IMR-90 (cell line): ENCODE data around the gene CCDC27. TPM values are rescaled to one million over a fixed set of nuclear protein-coding genes. Genes with fewer than 3 reads are reported as not detected.

Experiments used
- ATAC-seq: fragments of 200-7000 bp; cut with Tn5 transposase; 2 replicates; pipeline ENCODE4 v1.9.1; 2020; ENCODE audit warnings: low read depth, mild to moderate bottlenecking, moderate library complexity
- BruUV-seq: library from RNA; stranded (reverse); fragments of 400-500 nt; replicated peaks from 2 replicates; lab custom pipeline; 2021; lab: Mats Ljungman, UMichigan
- CTCF ChIA-PET: fragments of 300-600 bp; formaldehyde crosslinking; extraction: SDS; loops from one replicate; lab custom pipeline; 2021; ENCODE audit warnings: antibody characterized with exemption; lab: Yijun Ruan, JAX
- POLR2A ChIA-PET: fragments of 300-600 bp; sonication (Branson Sonifier 250); formaldehyde crosslinking; loops from one replicate; lab custom pipeline; 2022; ENCODE audit warnings: antibody characterized with exemption; ENCODE audit not compliant: unreplicated experiment; lab: Charles Lee
- DNase-seq: peaks from one replicate; pipeline ENCODE4 v3.0.0; 2013
- H2AFZ ChIP-seq: replicated peaks from 2 replicates; pipeline ENCODE3; 2013; ENCODE audit warnings: low read length, mild to moderate bottlenecking; ENCODE audit not compliant: poor library complexity
- H2AK5ac ChIP-seq: 2 replicates; pipeline ENCODE4 v1.6.1; 2013; ENCODE audit warnings: low read depth, low read length, inconsistent platforms
- H2AK9ac ChIP-seq: replicated peaks from 2 replicates; pipeline ENCODE3; 2013; ENCODE audit warnings: mild to moderate bottlenecking, low read depth, low read length, moderate library complexity; ENCODE audit not compliant: poor library complexity
- H2BK120ac ChIP-seq: 2 replicates; pipeline ENCODE4 v1.6.1; 2013; ENCODE audit warnings: low read depth, low read length, inconsistent platforms
- H2BK15ac ChIP-seq: 3 replicates; pipeline ENCODE4 v1.6.1; 2013; ENCODE audit warnings: low read depth, low read length, inconsistent platforms
- H2BK20ac ChIP-seq: 2 replicates; pipeline ENCODE4 v1.6.1; 2013; ENCODE audit warnings: low read depth, mild to moderate bottlenecking, inconsistent platforms, low read length, moderate library complexity
- H2BK5ac ChIP-seq: 2 replicates; pipeline ENCODE4 v1.6.1; 2013; ENCODE audit warnings: mild to moderate bottlenecking, low read depth, low read length, inconsistent platforms; ENCODE audit not compliant: poor library complexity, severe bottlenecking
- H3K14ac ChIP-seq: replicated peaks from 2 replicates; pipeline ENCODE4 v1.6.1; 2013; ENCODE audit warnings: low read depth, low read length, inconsistent platforms
- H3K18ac ChIP-seq: 2 replicates; pipeline ENCODE4 v1.6.1; 2013; ENCODE audit warnings: low read depth, low read length, control low read depth
- H3K23ac ChIP-seq: 2 replicates; pipeline ENCODE4 v1.6.1; 2013; ENCODE audit warnings: low read depth, low read length, inconsistent platforms
- H3K27ac ChIP-seq: 2 replicates; pipeline ENCODE4 v1.5.1; 2013; ENCODE audit warnings: mild to moderate bottlenecking, control low read depth, low read length; ENCODE audit not compliant: insufficient read depth
- H3K27me3 ChIP-seq: 2 replicates; pipeline ENCODE4 v1.6.1; 2013; ENCODE audit warnings: low read length; ENCODE audit not compliant: control insufficient read depth, insufficient read depth
- H3K36me3 ChIP-seq: 2 replicates; pipeline ENCODE4 v1.6.1; 2013; ENCODE audit warnings: low read length, mixed read lengths; ENCODE audit not compliant: control insufficient read depth, insufficient read depth
- H3K4ac ChIP-seq: 2 replicates; pipeline ENCODE4 v1.6.1; 2013; ENCODE audit warnings: low read depth, low read length, inconsistent platforms
- H3K4me1 ChIP-seq: 2 replicates; pipeline ENCODE4 v1.6.1; 2013; ENCODE audit warnings: low read length, mixed read lengths; ENCODE audit not compliant: control insufficient read depth, insufficient read depth
- H3K4me2 ChIP-seq: 2 replicates; pipeline ENCODE4 v1.6.1; 2013; ENCODE audit warnings: low read depth, mild to moderate bottlenecking, control low read depth, low read length, moderate library complexity
- H3K4me3 ChIP-seq: 2 replicates; pipeline ENCODE4 v1.5.1; 2013; ENCODE audit warnings: low read depth, mild to moderate bottlenecking, control low read depth, low read length, moderate library complexity; ENCODE audit not compliant: insufficient read depth
- H3K56ac ChIP-seq: 2 replicates; pipeline ENCODE4 v1.6.1; 2013; ENCODE audit warnings: low read length, inconsistent platforms; ENCODE audit not compliant: insufficient read depth; ENCODE audit errors: extremely low read depth
- H3K79me1 ChIP-seq, 2 experiments: 2 replicates each; pipeline ENCODE4 v1.6.1; 2013; ENCODE audit warnings: low read length in 2 of 2, inconsistent platforms in 1 of 2, low read depth in 1 of 2
- H3K9ac ChIP-seq: 2 replicates; pipeline ENCODE4 v1.6.1; 2013; ENCODE audit warnings: low read depth, low read length, control low read depth
- H3K9me1 ChIP-seq: 2 replicates; pipeline ENCODE4 v1.6.1; 2013; ENCODE audit warnings: low read length, inconsistent platforms; ENCODE audit not compliant: insufficient read depth
- H3K9me3 ChIP-seq: 2 replicates; pipeline ENCODE4 v1.6.1; 2013; ENCODE audit warnings: low read length; ENCODE audit not compliant: control insufficient read depth, insufficient read depth
- H4K20me1 ChIP-seq: 2 replicates; pipeline ENCODE4 v1.6.1; 2013; ENCODE audit warnings: low read length, inconsistent platforms; ENCODE audit not compliant: insufficient read depth
- H4K5ac ChIP-seq: 2 replicates; pipeline ENCODE4 v1.6.1; 2013; ENCODE audit warnings: mild to moderate bottlenecking, low read depth, low read length, control low read depth
- H4K8ac ChIP-seq, 2 experiments: 2 replicates each; pipeline ENCODE4 v1.6.1; 2013; ENCODE audit warnings: low read depth in 2 of 2, low read length in 2 of 2, control low read depth in 1 of 2, inconsistent platforms in 1 of 2
- H4K91ac ChIP-seq: 2 replicates; pipeline ENCODE4 v1.6.1; 2013; ENCODE audit warnings: low read depth, low read length, inconsistent platforms; ENCODE audit not compliant: insufficient read depth
- CEBPB ChIP-seq: IDR thresholded peaks from 2 replicates; pipeline ENCODE4 v1.6.1; 2012; ENCODE audit warnings: low read depth, low read length, improper control_type of control experiment
- MAFK ChIP-seq: IDR thresholded peaks from 2 replicates; pipeline ENCODE4 v1.6.1; 2012; ENCODE audit warnings: low read depth, low read length, improper control_type of control experiment
- MAZ ChIP-seq: IDR thresholded peaks from 2 replicates; pipeline ENCODE4 v1.6.1; 2012; ENCODE audit warnings: low read depth, mild to moderate bottlenecking, low read length, improper control_type of control experiment, moderate library complexity, borderline replicate concordance
- NFE2L2 ChIP-seq: fragments of 150-350 bp; IDR thresholded peaks from 2 replicates; pipeline ENCODE4 v1.6.1; 2016; ENCODE audit warnings: low read depth, mild to moderate bottlenecking, low read length
- RAD21 ChIP-seq: IDR thresholded peaks from 2 replicates; pipeline ENCODE4 v1.6.1; 2012; ENCODE audit warnings: low read length, improper control_type of control experiment
- SMC3 ChIP-seq: fragments of 150-350 bp; IDR thresholded peaks from 2 replicates; pipeline ENCODE4 v1.6.1; 2016; ENCODE audit warnings: low read depth, mild to moderate bottlenecking, antibody characterized with exemption, low read length, moderate library complexity
- USF2 ChIP-seq: fragments of 150-350 bp; IDR thresholded peaks from 2 replicates; pipeline ENCODE4 v1.6.1; 2017; ENCODE audit warnings: mild to moderate bottlenecking, antibody characterized with exemption, low read length, low read depth
- WGBS, 2 experiments: methylation state at CpG; one replicate each; pipeline versions ENCODE4 v1.1.5 to v1.1.7; 2013; ENCODE audit warnings: missing lambda C conversion rate in 2 of 2; ENCODE audit not compliant: insufficient read length in 1 of 2; ENCODE audit errors: extremely low coverage in 2 of 2; 5-methylcytosine and 5-hydroxymethylcytosine counted together
- dilution Hi-C: fragments of 300-500 bp; cut with HindIII; formaldehyde crosslinking; loops from one replicate; pipeline ENCODE4 v1.14.3; 2018; ENCODE audit warnings: low sequenced_read_pairs; ENCODE audit not compliant: unreplicated experiment
- in situ Hi-C: fragments of 300-500 bp; cut with MboI; formaldehyde crosslinking; loops from 3 replicates; pipeline ENCODE4 v1.14.3; 2019; ENCODE audit warnings: low sequenced_read_pairs, inconsistent platforms, mixed read lengths
- intact Hi-C: fragments of 100-400 bp; cut with micrococcal nuclease; formaldehyde crosslinking; loops from 2 replicates; pipeline ENCODE4 v1.10.0; 2022
- polyA plus RNA-seq, 3 experiments: library from polyadenylated mRNA; depleted of rRNA; stranded (reverse); fragments of >200 nt; gene quantifications; 2 replicates each; pipeline ENCODE4 v1.2.3, GENCODE V29; 2012; ENCODE audit warnings: low replicate concordance in 1 of 3
- total RNA-seq: library from RNA; depleted of rRNA; stranded (reverse); fragments of >200 nt; gene quantifications from 2 replicates; pipeline ENCODE4 v1.2.3, GENCODE V29; 2012

Gene CCDC27
- total and polyA plus RNA-seq, 2 of the 4 experiments (the other 2 are of a cell fraction): not detected

DNA sequence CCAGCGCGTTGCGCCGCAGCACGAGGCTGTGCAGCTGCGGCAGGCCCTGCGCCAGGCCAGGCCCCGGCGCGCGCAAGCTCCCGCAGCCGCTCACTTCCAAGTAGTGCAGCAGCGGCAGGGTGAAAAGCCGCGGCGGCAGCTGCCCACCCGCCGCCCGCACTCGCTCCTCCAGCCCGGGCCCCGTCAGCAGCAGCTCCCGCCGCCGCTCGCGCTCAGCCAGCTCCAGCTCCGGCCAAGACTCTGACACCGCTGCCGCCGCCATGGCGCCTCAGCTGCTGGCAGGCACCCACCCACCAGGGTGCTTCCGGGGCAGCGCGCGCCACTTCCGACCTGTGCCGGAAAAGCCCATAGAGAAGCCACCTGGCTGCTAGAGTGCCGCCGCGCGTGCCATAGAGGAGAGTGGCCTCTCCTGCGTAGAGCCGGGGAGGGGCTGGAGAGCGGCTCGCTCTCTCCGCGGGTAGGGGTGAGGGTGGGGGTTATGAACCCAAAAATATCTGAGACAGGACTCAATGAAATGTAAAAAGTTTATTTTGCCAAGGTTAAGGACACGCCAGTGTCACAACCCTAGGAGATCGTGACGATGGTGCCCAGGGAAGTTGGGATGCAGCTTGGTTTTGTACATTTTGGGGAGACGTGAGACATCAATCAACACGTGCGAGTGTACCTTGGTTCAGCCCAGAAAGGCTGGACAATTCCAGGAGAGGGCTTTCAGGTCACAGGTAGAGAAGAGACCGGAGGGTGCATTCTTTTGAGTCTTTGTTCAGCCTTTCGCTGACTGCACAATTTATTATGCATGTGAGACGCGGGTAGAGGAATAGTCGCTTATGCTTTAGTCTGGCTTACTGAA is 44.2 kb downstream of the CCDC27 start, which contains the start of gene LRRC47 (continued):
- no peak for TF ChIP-seq USF2

DNA sequence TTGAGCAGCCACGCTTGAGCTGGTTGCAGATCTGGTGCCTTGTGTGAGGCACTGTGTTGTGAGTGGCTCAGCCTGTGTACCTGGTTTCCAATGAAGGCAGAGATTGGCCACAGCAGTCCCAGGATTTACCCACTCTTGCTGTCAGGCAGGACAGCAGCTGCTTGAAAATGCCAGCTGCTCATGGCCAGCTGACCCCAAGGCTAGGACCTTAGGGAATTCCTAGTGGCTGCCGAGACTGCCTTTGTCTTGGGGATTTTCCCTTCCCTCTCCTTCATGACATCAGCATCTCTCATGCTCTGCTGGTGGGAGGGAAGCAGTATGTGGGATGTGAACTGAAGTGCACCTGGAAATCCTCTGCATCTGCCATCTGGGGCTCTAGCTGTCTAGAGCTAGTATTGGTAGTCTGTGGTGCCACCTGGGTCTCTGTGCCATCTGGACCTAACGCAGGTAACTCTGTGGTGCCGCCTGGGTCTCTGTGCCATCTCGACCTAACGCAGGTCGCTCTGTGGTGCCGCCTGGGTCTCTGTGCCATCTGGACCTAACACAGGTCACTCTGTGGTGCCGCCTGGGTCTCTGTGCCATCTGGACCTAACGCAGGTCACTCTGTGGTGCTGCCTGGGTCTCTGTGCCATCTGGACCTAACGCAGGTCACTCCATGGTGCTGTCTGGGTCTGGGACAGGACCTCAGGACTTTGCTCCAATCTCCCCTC is 47.9 kb downstream of the CCDC27 start:
- Histone ChIP-seq H4K91ac (no peak overlapping the region), H3K4ac (no peak overlapping the region), H3K9me1 (0 out of 2 replicates have a peak, but pooled peaks cover 4% of the 10 kb centered on the region), H2BK20ac (no peak overlapping the region), H3K23ac (no peak overlapping the region), H4K5ac (no peak overlapping the region), H4K20me1 (peaks cover 4% of the 10 kb centered on the region; the same call in 1 of the 2 replicates), H2AK9ac (no peak overlapping the region), H3K4me3 (no peak overlapping the region), H3K9me3 (no peaks in the 10 kb centered on the region), H2BK120ac (no peak overlapping the region), H3K79me1 (peaks cover 3 to 10% of the 10 kb centered on the region in 2 experiments; a peak in 3 of 4 replicates), H3K4me2 (no peak overlapping the region), H3K27ac (no peak overlapping the region), H3K14ac (no peak overlapping the region), H3K36me3 (no peaks in the 10 kb centered on the region), H2BK15ac (no peak overlapping the region), H2AK5ac (no peak overlapping the region), H3K56ac (no peak overlapping the region), H2AFZ (no peak overlapping the region), H3K4me1 (peaks cover 2% of the 10 kb centered on the region; the same call in 1 of the 2 replicates), H3K18ac (no peak overlapping the region), H3K9ac (no peak overlapping the region), H2BK5ac (no peak overlapping the region), H4K8ac (no peak overlapping the region), H3K27me3 (no peaks in the 10 kb centered on the region)
- DNase-seq (no peak), ATAC-seq (no peak)
- ChIA-PET POLR2A (no interaction called here), CTCF (no interaction called here)
- BruUV-seq: no TSS peak
- intact Hi-C loops: loop anchor here (5.0 kb wide), 1 partner anchor 348 kb away; the partner anchor contains the start of gene ARHGEF16
- in situ Hi-C loops: no loop called here
- dilution Hi-C loops: no loop called here
- TF ChIP-seq RAD21: no peak
- no peak for TF ChIP-seq NFE2L2
- TF ChIP-seq USF2: no peak
- TF ChIP-seq CEBPB: no peak
- no peak for TF ChIP-seq MAFK
- no peak for TF ChIP-seq SMC3
- TF ChIP-seq MAZ: no peak
- no CpG with 5 or more reads among the region's 11 CpGs for WGBS, 2 experiments
